Measurements from ENCODE around the gene IL27RA.

Gene IL27RA

GRCh38 chr19:14090509-14091080 is 59.0 kb downstream of the IL27RA start, which contains the start of gene SAMD1 (continued):
- TF ChIP-seq POU6F1 (CRISPR knock-in tag; IDR thresholded peaks at IDR 0.05; ENCODE audit: borderline replicate concordance, low read depth) (no peak), TSHZ2 (CRISPR knock-in tag; IDR thresholded peaks at IDR 0.05) (no peak), ZNF70 (CRISPR knock-in tag; IDR thresholded peaks at IDR 0.05) (no peak), ESRRG (CRISPR knock-in tag; IDR thresholded peaks at IDR 0.05) (no peak), GLIS3 (CRISPR knock-in tag; IDR thresholded peaks at IDR 0.05) (no peak), ARNTL (CRISPR knock-in tag; IDR thresholded peaks at IDR 0.05; ENCODE audit: borderline replicate concordance, low read depth) (no peak), CREB5 (CRISPR knock-in tag; IDR thresholded peaks at IDR 0.05; ENCODE audit: low read depth) (no peak), ZC3H10 (CRISPR knock-in tag; IDR thresholded peaks at IDR 0.05) (no peak), CSDC2 (CRISPR knock-in tag; IDR thresholded peaks at IDR 0.05) (no peak)

GRCh38 chr19:14091081-14091812 is 59.7 kb downstream of the IL27RA start:
- TF ChIP-seq ZFP30 (CRISPR knock-in tag; IDR thresholded peaks at IDR 0.05) (no peak), ESRRG (CRISPR knock-in tag; IDR thresholded peaks at IDR 0.05) (no peak), ARNTL (CRISPR knock-in tag; IDR thresholded peaks at IDR 0.05; ENCODE audit: borderline replicate concordance, low read depth) (no peak), ZNF565 (CRISPR knock-in tag; conservative IDR thresholded peaks at IDR 0.05; ENCODE audit: low read depth) (no peak), RARB (CRISPR knock-in tag; IDR thresholded peaks at IDR 0.05) (no peak), CSDC2 (CRISPR knock-in tag; IDR thresholded peaks at IDR 0.05) (no peak), POU6F1 (CRISPR knock-in tag; IDR thresholded peaks at IDR 0.05; ENCODE audit: borderline replicate concordance, low read depth) (no peak), ZFP3 (CRISPR knock-in tag; IDR thresholded peaks at IDR 0.05) (no peak), OSR1 (CRISPR knock-in tag; IDR thresholded peaks at IDR 0.05) (no peak), CREB5 (CRISPR knock-in tag; IDR thresholded peaks at IDR 0.05; ENCODE audit: low read depth) (no peak), PATZ1 (CRISPR knock-in tag; IDR thresholded peaks at IDR 0.05; ENCODE audit: borderline replicate concordance) (no peak; the same call in 1 of the 2 replicates), ZNF70 (CRISPR knock-in tag; IDR thresholded peaks at IDR 0.05) (no peak), TSHZ2 (CRISPR knock-in tag; IDR thresholded peaks at IDR 0.05) (no peak), BACH2 (CRISPR knock-in tag; IDR thresholded peaks at IDR 0.05; ENCODE audit: borderline replicate concordance) (no peak), PPARA (CRISPR knock-in tag; IDR thresholded peaks at IDR 0.05; ENCODE audit: borderline replicate concordance) (no peak), ISL1 (CRISPR knock-in tag; IDR thresholded peaks at IDR 0.05) (no peak)
- peak; percentile 76 for ATAC-seq
